Lower leg skin (tissue), 4 donors: ENCODE data around the gene EXOC6. TPM values are rescaled to one million over a fixed set of nuclear protein-coding genes. Genes with fewer than 3 reads are reported as not detected.

Source experiments
- DNase-seq, 2 donors: peaks; one replicate each; pipeline ENCODE4 v3.0.0-alpha.2; 2019; ENCODE audit warnings: low spot score in 2 of 2
- H3K4me3 ChIP-seq: fragments of 200-600 bp; sonication (generic); 2 replicates; pipeline ENCODE4 v1.5.1; 2017; ENCODE audit warnings: mild to moderate bottlenecking, low read depth; ENCODE audit not compliant: poor library complexity, severe bottlenecking
- POLR2A ChIP-seq, 2 donors: fragments of 450-650 bp; IDR thresholded peaks; one replicate each; pipeline ENCODE4 v1.6.1; 2016 to 2017; ENCODE audit warnings: antibody characterized with exemption in 2 of 2, mild to moderate bottlenecking in 1 of 2, moderate library complexity in 1 of 2
- WGBS, 2 donors: methylation state at CpG; one replicate each; pipeline ENCODE4 v1.1.5; 2018; 5-methylcytosine and 5-hydroxymethylcytosine counted together
- intact Hi-C: fragments of 100-400 bp; cut with DNase I; formaldehyde crosslinking; loops from one replicate; pipeline ENCODE4 v1.15.0; 2023; ENCODE audit warnings: low total_unique reads
- total RNA-seq, 4 donors: library from RNA; depleted of rRNA; stranded (reverse); fragments of >200 nt; gene quantifications; one replicate each; pipeline ENCODE4 v1.1.0, GENCODE V29; 2016
- TF ChIP-seq, protein P1 (sequence below), 3 donors: fragments of 450-650 bp; IDR thresholded peaks; one replicate each; pipeline ENCODE4 v1.5.1; 2016; ENCODE audit warnings: antibody characterized with exemption in 3 of 3, mild to moderate bottlenecking in 3 of 3, moderate library complexity in 2 of 3

EXOC6 gene
- total RNA-seq, 4 donors from 2014 or later, result 5.2 to 8.4 (median 6.0) TPM

DNA sequence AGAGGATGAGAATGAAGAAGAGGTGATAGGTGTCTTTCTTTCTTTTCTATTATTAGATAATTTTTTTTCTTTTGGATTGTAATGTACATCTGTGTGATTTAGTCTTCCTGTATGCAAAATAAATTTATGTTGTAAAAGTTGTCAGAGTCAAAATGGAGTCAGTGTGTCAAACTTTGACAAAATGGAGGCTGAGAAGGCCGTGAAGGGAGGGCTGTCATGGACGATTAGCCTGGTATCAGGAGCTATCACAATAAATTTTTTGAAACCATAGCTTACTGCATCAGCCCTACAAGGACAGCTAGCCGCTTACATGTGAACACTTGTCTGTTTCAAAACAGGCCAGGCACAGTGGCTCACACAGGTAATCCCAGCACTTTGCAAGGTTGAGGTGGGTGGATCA, 67.6 kb downstream of the EXOC6 start:
- intact Hi-C loops, result no loop called here
- DNase-seq, result no peak
- TF ChIP-seq, protein P1, sequence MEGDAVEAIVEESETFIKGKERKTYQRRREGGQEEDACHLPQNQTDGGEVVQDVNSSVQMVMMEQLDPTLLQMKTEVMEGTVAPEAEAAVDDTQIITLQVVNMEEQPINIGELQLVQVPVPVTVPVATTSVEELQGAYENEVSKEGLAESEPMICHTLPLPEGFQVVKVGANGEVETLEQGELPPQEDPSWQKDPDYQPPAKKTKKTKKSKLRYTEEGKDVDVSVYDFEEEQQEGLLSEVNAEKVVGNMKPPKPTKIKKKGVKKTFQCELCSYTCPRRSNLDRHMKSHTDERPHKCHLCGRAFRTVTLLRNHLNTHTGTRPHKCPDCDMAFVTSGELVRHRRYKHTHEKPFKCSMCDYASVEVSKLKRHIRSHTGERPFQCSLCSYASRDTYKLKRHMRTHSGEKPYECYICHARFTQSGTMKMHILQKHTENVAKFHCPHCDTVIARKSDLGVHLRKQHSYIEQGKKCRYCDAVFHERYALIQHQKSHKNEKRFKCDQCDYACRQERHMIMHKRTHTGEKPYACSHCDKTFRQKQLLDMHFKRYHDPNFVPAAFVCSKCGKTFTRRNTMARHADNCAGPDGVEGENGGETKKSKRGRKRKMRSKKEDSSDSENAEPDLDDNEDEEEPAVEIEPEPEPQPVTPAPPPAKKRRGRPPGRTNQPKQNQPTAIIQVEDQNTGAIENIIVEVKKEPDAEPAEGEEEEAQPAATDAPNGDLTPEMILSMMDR (IDR thresholded peaks at IDR 0.05), result no peak
- TF ChIP-seq POLR2A (IDR thresholded peaks at IDR 0.05), result no peak
- H3K4me3 ChIP-seq, result no peak overlapping the region
- WGBS, 2 donors, result 91 to 96% methylated on average over 3 of the region's 3 CpGs

DNA sequence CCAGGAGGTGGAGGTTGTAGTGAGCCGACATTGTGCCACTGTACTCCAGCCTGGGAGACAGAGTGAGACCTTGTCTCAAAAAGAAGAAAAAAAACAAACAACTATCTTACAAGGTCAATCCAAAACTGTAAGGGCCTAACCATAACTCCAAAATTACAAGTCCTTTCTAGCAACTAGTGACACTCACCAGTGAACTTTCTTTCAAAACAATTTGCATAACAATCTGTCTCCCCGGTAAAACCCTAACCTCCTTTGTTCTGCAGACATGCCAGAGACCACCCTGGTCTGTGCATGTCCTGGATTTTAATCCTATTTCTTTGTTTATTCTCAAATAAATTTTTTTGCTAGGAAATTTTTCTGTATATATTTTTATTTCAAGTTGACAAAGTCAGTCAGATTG, 68.1 kb downstream of the EXOC6 start:
- WGBS, 2 donors, result 87 to 91% methylated on average over 2 of the region's 2 CpGs

DNA sequence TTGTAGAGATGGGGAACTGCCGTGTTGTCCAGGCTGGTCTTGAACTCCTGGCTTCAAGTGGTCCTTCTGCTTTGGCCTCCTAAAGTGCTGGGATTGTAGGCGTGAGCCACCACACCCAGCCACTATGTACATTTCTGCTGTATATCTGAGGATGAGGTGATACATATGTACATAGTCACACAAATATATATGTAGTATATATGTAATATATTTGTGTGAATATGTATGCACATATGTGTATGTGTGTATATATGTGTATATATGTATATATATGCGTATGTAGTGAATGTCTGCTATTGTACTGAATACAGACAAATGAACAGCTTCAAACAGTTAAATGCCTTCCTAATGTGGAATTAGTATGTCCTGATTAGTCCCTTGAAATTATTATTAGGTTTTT, 70.3 kb downstream of the EXOC6 start:
- DNase-seq, result no peak
- 96 to 97% methylated on average over 3 of the region's 3 CpGs for WGBS, 2 donors
- no peak overlapping the region for H3K4me3 ChIP-seq
- intact Hi-C loops, result no loop called here
- TF ChIP-seq POLR2A (IDR thresholded peaks at IDR 0.05), result no peak
- TF ChIP-seq, protein P1 (IDR thresholded peaks at IDR 0.05), result no peak

More for the DNA sequence above, 68.1 kb downstream of the EXOC6 start:
- intact Hi-C loops, result no loop called here
- no peak overlapping the region for H3K4me3 ChIP-seq
- DNase-seq, result no peak
- TF ChIP-seq, protein P1 (IDR thresholded peaks at IDR 0.05), result no peak
- TF ChIP-seq POLR2A (IDR thresholded peaks at IDR 0.05), result no peak

DNA sequence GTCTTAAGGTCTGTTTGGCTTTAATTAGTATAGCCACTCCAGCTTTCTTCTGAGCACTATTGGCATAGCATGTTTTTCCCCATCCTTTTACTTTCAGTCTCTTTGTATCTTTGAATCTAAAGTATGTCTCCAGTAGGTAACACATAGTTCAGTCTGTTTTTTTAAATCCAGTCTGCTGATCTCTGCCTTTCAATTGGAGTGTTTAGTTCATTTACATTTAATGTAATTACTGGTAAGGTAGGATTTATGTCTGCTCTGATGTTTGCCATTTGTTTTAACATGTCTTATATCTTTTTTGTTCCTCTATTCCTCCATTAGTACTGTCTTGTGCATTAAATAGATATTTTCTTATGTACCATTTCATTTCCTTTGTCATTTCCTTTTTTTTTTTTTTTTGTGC, 72.5 kb downstream of the EXOC6 start:
- H3K4me3 ChIP-seq, result no peak overlapping the region
- intact Hi-C loops, result no loop called here
- DNase-seq, result no peak
- TF ChIP-seq, protein P1 (IDR thresholded peaks at IDR 0.05), result no peak
- TF ChIP-seq POLR2A (IDR thresholded peaks at IDR 0.05), result no peak

DNA sequence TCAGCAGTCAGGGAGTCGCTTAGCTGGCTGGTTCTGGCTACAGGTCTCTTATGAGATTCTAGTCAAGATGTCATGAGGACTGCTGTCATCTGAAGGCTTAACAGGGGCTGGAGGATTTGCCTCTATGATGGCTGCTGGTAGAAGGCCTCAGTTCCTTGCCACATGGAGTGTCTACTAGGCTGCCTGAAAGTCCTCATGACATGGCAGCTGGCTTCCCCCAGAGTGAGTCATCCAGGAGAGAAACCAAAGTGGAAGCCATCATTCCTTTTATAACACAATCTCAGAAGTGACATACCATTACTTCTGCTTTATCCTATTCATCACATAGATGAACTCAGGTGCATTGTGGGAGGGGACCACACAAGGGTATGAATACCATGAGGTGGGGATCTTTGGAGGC, 75.1 kb downstream of the EXOC6 start:
- 92 to 100% methylated on average over 1 of the region's 1 CpG for WGBS, 2 donors
- DNase-seq, result no peak
- TF ChIP-seq, protein P1 (IDR thresholded peaks at IDR 0.05), result no peak
- TF ChIP-seq POLR2A (IDR thresholded peaks at IDR 0.05), result no peak
- intact Hi-C loops, result no loop called here
- no peak overlapping the region for H3K4me3 ChIP-seq

DNA sequence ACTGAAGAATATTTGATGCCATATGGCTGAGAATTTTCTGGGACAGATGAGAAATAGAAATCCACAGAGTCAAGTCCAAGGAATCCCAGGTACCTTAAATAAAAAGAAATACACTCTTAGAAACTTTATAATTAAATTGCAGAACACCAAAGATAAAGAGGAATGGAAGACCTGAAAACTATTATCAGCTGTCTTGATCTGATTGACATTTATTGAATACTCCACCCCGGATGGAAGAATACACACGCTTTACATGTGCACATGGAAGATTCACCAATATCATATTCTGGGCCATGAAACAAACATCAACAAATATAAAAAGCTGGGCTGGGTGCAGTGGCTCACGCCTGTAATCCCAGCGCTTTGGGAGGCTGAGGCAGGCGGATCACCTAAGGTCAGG, 81.6 kb downstream of the EXOC6 start:
- TF ChIP-seq, protein P1 (IDR thresholded peaks at IDR 0.05), result no peak
- no peak for TF ChIP-seq POLR2A (IDR thresholded peaks at IDR 0.05)
- H3K4me3 ChIP-seq, result no peak overlapping the region
- no peak for DNase-seq
- intact Hi-C loops, result no loop called here
- WGBS, 2 donors, result 87 to 97% methylated on average over 5 of the region's 5 CpGs
